GM18505 (cell line): ENCODE measurements around the gene RNF43.
"Not testable (repeated sequence)": the region's sequence is repeated elsewhere in the genome, so short reads cannot be mapped to it uniquely, and the experiment has no call there.

ENCODE experiments used
- ATAC-seq: cut with Tn5 transposase; IDR thresholded peaks from one replicate; pipeline ENCODE4 v1.9.1; 2021; ENCODE audit not compliant: unreplicated experiment
- POLR2A ChIP-seq: IDR thresholded peaks from 4 replicates; pipeline ENCODE4 v1.6.1; 2011; ENCODE audit warnings: borderline replicate concordance; ENCODE audit not compliant: insufficient read depth, insufficient read length; ENCODE audit errors: extremely low read depth

Gene RNF43

GRCh38 chr17:58399974-58400373, 17.4 kb downstream of the RNF43 start:
- ATAC-seq = no peak
- no peak for TF ChIP-seq POLR2A

DNA sequence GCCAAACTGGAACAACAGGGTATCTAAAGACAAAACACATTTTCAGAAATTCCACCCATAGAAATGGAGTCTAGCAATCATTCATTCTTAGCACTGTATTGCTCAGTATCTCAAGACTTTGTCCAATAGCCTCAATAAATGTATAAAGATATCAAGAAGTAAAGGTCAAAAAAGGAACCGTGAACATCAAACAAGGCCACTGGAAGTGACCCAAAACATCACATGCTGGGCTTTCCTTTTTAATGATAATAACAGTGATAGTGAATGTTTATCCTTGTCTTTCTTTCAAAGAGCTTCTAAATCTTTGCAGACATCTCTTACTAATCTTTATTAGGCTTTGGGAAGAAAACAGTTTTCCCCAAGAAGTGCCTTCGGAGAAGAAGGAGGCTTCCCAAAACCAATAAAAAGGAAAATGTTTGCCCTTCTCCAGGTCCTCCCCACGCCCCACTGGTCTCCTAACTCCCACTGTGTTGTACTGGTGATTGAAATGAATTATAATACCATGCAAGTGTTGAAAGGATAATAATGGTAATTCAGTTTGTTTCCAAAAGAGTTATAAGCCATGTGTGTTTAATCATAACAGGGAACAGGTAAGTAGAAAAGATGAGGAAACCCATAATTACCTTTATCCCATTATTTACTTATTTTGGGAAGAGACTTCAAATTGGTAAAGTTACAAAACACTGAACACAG, 18.6 kb downstream of the RNF43 start:
- no peak for TF ChIP-seq POLR2A
- ATAC-seq = no peak

DNA sequence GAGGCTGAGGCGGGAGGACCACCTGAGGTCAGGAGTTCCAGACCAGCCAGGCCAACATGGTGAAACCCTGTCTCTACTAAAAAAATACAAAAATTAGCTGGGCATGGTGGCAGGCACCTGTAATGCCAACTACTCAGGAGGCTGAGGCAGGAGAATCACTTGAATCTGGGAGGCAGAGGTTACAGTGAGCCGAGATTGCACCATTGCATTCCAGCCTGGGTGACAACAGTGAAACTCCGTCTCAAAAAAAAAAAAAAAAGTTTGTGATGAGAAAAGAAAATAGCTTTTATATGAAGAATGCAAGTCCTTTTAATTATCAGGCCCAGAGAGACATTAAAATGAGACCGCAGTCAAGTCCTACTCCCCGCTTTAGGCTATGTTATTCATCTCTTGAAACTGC, 19.9 kb downstream of the RNF43 start:
- not testable (repeated sequence) for ATAC-seq

GRCh38 chr17:58396173-58396572, 21.2 kb downstream of the RNF43 start:
- ATAC-seq = no peak
- TF ChIP-seq POLR2A = no peak

- TF ChIP-seq POLR2A = no peak
- no peak for ATAC-seq
Measured at GRCh38 chr17:58394534-58395223, 22.7 kb downstream of the RNF43 start.

GRCh38 chr17:58391302-58391984, 25.9 kb downstream of the RNF43 start:
- ATAC-seq = no peak
- no peak for TF ChIP-seq POLR2A

DNA sequence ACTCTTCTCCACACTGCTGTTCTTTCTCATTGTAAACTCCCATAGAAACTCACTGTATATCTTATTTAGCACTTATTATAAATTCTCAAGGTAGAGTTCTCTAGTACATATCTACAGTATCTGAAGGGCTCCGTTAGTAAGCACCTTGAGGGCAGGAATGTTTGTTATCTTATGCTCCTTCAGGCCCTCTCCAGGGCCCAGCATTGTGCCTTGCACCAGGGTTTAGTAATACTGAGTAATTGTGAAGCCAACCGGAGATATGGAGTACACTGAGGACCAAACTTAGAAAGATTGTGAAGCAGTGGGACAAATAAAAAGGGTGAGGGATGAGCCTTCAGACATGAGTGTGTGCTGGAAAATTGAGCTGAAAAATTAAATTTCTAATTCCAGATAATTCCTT, 26.4 kb downstream of the RNF43 start:
- no peak for ATAC-seq
- TF ChIP-seq POLR2A = no peak

GRCh38 chr17:58388302-58389190, 28.8 kb downstream of the RNF43 start:
- TF ChIP-seq POLR2A = no peak
- no peak for ATAC-seq

DNA sequence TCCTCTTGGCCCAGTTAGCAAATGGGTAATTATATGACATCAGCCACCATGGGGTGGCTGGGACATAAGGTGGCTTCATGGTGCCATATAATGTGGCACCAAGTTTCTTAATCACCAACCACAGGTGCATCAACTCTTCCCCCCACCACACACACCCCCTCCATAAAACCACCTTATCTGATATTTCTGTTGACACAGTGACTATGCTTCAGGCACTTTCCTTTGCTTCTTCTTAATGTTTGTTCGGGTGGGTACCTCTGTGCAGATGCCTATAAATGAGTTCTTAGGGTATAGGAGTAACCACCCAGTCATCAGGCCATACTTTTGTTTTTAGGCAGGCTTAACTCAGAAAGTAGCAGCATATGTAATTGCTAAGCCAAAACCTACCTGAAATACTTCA, 29.5 kb downstream of the RNF43 start:
- TF ChIP-seq POLR2A = no peak
- no peak for ATAC-seq

- no peak for ATAC-seq
- TF ChIP-seq POLR2A = no peak
Measured at GRCh38 chr17:58386708-58387107, 30.6 kb downstream of the RNF43 start.

DNA sequence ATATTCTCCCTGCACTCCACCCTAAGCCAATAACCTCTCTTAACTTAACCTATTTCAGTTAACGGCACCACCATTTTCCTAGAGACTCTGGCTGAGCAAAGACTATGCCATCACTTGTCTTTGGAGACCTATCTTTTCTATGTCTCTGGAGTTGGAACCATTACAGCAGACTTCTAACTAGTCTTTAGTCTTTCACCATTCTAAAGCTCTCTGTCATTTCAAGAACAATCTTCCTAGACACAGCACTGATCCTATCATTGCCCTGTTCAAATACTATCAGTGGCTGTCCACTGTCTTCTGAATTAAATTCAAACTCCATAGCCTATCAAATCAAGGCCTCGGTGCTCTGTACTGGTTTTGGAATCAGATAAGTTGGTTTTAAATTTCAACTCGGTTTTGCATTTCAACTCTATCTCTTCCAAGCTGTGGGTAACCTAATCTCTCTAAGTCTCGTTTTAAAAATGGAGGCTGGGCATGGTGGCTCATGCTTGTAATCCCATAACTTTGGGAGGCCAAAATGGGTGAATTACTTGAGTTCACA, 31.9 kb downstream of the RNF43 start:
- ATAC-seq = no peak
- no peak for TF ChIP-seq POLR2A

DNA sequence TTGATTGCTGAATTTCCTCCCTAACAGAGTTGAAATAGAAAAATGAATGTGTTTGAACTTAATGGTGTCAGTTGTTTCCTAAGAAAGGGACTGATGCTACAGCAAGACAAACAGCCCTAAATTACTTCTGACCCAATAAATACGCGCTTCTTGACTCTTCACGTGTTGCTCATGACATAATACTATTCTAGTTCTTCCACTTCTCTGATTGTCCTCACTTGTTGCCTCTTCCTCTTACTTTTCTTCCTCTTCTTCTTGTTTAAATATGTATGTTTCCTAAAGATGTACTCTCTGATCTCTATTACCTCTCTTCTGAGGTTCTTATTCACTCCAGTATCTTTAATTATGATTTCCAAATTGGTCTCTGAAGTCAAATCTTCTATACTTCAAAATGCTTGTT, 32.4 kb downstream of the RNF43 start:
- ATAC-seq = no peak
- no peak for TF ChIP-seq POLR2A

DNA sequence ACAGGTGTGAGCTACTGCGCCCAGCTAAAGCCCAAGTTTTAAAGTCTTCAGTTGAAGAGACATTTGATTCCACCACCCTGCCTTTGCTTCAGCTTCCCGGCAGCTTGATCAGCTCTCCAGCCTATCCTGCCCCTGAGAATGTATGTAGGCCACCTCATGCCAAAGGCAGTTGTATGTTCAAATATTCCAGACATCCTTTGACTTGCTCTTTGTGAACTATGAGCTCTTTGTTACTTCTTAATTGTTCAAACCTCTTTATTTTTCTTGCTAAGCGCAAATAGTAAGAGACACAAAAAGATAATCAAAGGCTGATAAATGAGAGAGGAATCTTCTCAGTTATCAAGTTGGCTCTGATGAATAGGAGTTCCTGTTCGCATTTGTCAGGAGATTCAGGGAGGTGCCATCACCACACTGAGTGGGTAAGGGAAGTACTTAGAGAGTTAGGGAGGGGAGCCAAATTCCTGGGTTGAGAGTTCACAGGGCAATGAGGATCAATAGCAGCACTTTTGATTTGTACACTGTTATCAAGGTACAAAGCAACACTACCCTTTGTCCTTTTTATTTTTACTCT, 33.4 kb downstream of the RNF43 start:
- no peak for TF ChIP-seq POLR2A
- no peak for ATAC-seq

DNA sequence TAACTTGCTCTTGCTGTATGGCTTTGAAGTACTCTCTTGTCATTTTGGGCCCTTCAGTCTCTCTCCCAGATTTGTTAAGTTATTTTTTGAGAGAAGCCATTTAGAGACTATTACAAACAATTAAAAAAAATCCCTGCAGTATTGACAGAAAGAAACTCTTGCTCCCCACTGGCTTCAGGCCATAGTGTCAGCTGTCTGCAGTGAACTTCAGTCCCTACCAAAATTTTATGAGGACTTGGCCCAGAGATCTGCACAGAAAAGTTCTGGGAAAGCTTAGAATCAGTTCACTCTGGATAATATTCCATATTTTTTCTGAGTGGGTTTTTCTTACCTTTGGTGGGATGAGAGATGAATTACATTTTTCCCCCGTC, 34.5 kb downstream of the RNF43 start:
- ATAC-seq = no peak
- TF ChIP-seq POLR2A = no peak
